Calu3 (cell line): ENCODE data around the gene EXOSC5. TPM values are rescaled to one million over a fixed set of nuclear protein-coding genes. Genes with fewer than 3 reads are reported as not detected.
"Not testable (repeated sequence)": the region's sequence is repeated elsewhere in the genome, so short reads cannot be mapped to it uniquely, and the experiment has no call there.

Experiments used
- BruUV-seq: library from RNA; stranded (reverse); fragments of 400-500 nt; replicated peaks from 2 replicates; lab custom pipeline; 2021; lab: Mats Ljungman, UMichigan
- CTCF ChIA-PET: fragments of 300-600 bp; sonication (Branson Sonifier 250); formaldehyde crosslinking; loops from one replicate; lab custom pipeline; 2022; ENCODE audit warnings: antibody characterized with exemption; lab: Charles Lee
- DNase-seq: peaks from one replicate; pipeline ENCODE4 v3.0.0; 2022
- H3K27ac Mint-ChIP-seq: one replicate; pipeline ENCODE4 v1.8.0; 2022; ENCODE audit warnings: mixed read lengths; ENCODE audit not compliant: unreplicated experiment
- H3K27me3 Mint-ChIP-seq: one replicate; pipeline ENCODE4 v1.8.0; 2022; ENCODE audit warnings: mixed read lengths; ENCODE audit not compliant: unreplicated experiment
- H3K36me3 Mint-ChIP-seq: one replicate; pipeline ENCODE4 v1.8.0; 2022; ENCODE audit warnings: mild to moderate bottlenecking, moderate library complexity, mixed read lengths; ENCODE audit not compliant: insufficient read depth, unreplicated experiment
- H3K4me1 Mint-ChIP-seq: one replicate; pipeline ENCODE4 v1.8.0; 2022; ENCODE audit warnings: mild to moderate bottlenecking, low read depth, mixed read lengths; ENCODE audit not compliant: unreplicated experiment
- H3K4me3 Mint-ChIP-seq: one replicate; pipeline ENCODE4 v1.8.0; 2022; ENCODE audit warnings: mild to moderate bottlenecking, low read depth, moderate library complexity, mixed read lengths; ENCODE audit not compliant: unreplicated experiment
- H3K9me3 Mint-ChIP-seq: one replicate; pipeline ENCODE4 v1.8.0; 2022; ENCODE audit warnings: low read depth, mixed read lengths; ENCODE audit not compliant: unreplicated experiment
- intact Hi-C: fragments of 100-400 bp; cut with micrococcal nuclease; formaldehyde crosslinking; loops from one replicate; pipeline ENCODE4 v1.10.0; 2022; ENCODE audit not compliant: unreplicated experiment
- total RNA-seq: library from RNA; stranded (reverse); gene quantifications from 2 replicates; pipeline ENCODE4 v1.2.3, GENCODE V29; 2022
- TF ChIP-seq, protein P1 (sequence below): fragments of 200-600 bp; IDR thresholded peaks from one replicate; pipeline ENCODE4 v1.8.0; 2022; ENCODE audit warnings: antibody characterized with exemption; ENCODE audit not compliant: unreplicated experiment

EXOSC5 gene
- total RNA-seq, 1 experiment from 2014 or later: 44.7 TPM

DNA sequence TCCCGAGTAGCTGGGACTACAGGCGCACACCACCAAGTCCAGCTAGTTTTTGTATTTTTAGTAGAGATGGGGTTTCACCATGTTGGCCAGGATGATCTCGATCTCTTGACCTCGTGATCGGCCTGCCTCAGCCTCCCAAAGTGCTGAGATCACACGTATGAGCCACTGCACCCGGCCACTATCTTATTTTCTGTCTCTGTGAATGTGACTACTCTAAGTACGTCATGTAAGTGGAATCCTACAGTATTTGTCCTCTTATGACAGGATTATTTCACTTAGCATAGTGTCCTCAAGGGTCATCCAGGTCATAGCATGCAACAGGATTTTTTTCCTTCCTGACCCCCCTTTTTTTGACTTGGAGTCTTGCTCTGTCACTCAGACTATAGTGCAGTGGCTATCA is 25.6 kb downstream of the EXOSC5 start:
- Mint-ChIP-seq H3K36me3 (peaks cover 11% of the 10 kb centered on the region), H3K27ac (no peak overlapping the region), H3K4me1 (peaks cover 30% of the 10 kb centered on the region), H3K9me3 (no peaks in the 10 kb centered on the region), H3K4me3 (no peak overlapping the region), H3K27me3 (no peaks in the 10 kb centered on the region)
- no peak for DNase-seq
- CTCF ChIA-PET: no interaction called here
- no TSS peak for BruUV-seq
- TF ChIP-seq, protein P1, sequence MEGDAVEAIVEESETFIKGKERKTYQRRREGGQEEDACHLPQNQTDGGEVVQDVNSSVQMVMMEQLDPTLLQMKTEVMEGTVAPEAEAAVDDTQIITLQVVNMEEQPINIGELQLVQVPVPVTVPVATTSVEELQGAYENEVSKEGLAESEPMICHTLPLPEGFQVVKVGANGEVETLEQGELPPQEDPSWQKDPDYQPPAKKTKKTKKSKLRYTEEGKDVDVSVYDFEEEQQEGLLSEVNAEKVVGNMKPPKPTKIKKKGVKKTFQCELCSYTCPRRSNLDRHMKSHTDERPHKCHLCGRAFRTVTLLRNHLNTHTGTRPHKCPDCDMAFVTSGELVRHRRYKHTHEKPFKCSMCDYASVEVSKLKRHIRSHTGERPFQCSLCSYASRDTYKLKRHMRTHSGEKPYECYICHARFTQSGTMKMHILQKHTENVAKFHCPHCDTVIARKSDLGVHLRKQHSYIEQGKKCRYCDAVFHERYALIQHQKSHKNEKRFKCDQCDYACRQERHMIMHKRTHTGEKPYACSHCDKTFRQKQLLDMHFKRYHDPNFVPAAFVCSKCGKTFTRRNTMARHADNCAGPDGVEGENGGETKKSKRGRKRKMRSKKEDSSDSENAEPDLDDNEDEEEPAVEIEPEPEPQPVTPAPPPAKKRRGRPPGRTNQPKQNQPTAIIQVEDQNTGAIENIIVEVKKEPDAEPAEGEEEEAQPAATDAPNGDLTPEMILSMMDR: no peak
- intact Hi-C loops: no loop called here

DNA sequence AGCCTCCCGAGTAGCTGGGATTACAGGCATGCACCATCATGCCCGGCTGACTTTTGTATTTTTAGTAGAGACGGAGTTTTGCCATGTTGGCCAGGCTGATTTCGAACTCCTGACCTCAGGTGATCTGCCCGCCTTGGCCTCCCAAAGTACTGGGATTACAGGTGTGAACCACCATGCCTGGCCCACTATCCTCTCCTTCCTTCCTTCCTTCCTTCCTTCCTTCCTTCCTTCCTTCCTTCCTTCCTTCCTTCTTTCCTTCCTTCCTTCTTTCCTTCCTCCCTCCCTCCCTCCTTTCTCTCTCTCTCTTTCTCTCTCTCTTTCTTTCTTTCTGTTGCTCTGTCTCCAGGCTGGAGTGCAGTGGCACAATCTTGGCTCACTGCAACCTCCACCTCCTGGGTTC is 26.0 kb downstream of the EXOSC5 start:
- H3K27ac Mint-ChIP-seq, DNase-seq, H3K9me3 Mint-ChIP-seq, CTCF ChIA-PET, H3K27me3 Mint-ChIP-seq, intact Hi-C loops, H3K36me3 Mint-ChIP-seq, H3K4me3 Mint-ChIP-seq, BruUV-seq: not testable (repeated sequence)
- peaks cover 30% of the 10 kb centered on the region for H3K4me1 Mint-ChIP-seq

DNA sequence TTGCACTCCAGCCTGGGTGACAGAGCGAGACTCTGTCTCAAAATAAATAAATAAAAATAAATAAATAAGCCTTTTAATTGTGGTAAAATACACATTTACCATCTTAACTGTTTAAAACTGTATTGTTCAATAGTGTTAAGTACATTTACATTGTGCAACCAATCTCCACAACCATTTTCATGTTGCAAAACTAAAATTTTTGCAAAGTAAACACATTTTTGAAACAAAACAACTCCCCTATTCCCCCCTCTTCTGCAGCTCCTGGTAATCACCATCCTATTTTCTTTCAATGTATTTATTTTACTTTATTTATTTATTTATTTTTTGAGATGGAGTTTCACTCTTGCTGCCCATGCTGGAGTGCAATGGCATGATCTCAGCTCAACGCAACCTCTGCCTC is 27.4 kb downstream of the EXOSC5 start:
- intact Hi-C loops: no loop called here

DNA sequence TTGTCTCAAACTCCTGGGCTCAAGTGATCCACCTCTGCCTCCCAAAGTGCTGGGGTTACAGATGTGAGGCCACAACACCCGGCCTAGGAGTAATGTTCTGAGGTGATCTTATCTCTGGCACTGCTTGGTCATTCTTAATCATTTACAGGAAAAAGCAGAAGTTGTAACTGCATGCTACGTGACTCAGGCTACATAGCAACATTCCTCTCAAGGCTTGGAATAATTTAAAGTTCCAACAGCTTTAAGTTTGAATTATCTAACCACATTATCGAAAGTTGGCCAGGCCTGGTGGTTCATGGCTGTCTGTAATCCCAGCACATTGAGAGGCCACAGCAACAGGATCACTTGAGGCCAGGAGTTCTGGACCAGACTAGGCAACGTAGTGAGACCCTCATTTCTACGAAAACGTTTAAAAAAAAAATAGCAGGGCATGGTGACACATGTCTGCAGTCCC is 29.3 kb downstream of the EXOSC5 start:
- no TSS peak for BruUV-seq
- Mint-ChIP-seq H3K27me3 (no peaks in the 10 kb centered on the region), H3K4me1 (peaks cover 29% of the 10 kb centered on the region), H3K9me3 (no peaks in the 10 kb centered on the region), H3K4me3 (peak overlapping the region; percentile 33), H3K27ac (peak overlapping the region; percentile 72), H3K36me3 (peaks cover 27% of the 10 kb centered on the region)
- CTCF ChIA-PET: interaction anchor here (0.6 to 1.3 kb wide), 5 partner anchors 9 to 72 kb away, joined by 3 to 9 read pairs (median 3); partner anchors contain the start of gene DMAC2
- intact Hi-C loops: no loop called here
- DNase-seq: peak; percentile 46
- TF ChIP-seq, protein P1: no peak

More for the DNA sequence above, 27.4 kb downstream of the EXOSC5 start:
- Mint-ChIP-seq H3K4me3 (no peak overlapping the region), H3K9me3 (no peaks in the 10 kb centered on the region), H3K36me3 (peaks cover 8% of the 10 kb centered on the region), H3K27ac (no peak overlapping the region), H3K4me1 (peaks cover 32% of the 10 kb centered on the region), H3K27me3 (no peaks in the 10 kb centered on the region)
- no peak for DNase-seq
- CTCF ChIA-PET: no interaction called here
- TF ChIP-seq, protein P1: no peak
- BruUV-seq: no TSS peak

DNA sequence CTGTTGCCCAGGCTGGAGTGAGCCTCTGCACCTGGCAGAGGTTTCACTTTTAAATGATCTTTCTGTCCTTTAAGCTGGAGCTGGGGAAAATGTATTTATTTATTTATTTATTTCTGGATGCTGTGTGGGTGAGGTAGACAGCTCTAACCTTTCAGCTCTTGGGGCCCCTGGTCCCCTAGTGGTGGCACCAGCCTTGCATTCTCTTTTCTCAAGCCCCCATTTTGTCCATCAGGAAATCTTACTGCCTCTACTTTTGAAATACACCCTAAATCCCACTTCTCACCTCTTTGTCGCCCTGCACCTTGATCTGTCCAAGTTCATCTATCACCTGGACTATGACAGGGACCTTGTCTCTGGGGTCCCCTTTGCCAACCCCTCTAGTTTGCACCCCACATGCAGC is 31.1 kb downstream of the EXOSC5 start:
- CTCF ChIA-PET: interaction anchor here (0.5 to 1.5 kb wide), 5 partner anchors 13 to 1839 kb away, joined by 3 to 5 read pairs (median 4); partner anchors contain the start of gene PSG4
- no TSS peak for BruUV-seq
- peak; percentile 35 for DNase-seq

More for the DNA sequence above, 31.1 kb downstream of the EXOSC5 start:
- Mint-ChIP-seq H3K4me1 (peaks cover 34% of the 10 kb centered on the region), H3K4me3 (peak overlapping the region; percentile 3), H3K27me3 (no peaks in the 10 kb centered on the region), H3K36me3 (peaks cover 31% of the 10 kb centered on the region), H3K27ac (peak overlapping the region; percentile 28), H3K9me3 (no peaks in the 10 kb centered on the region)
- TF ChIP-seq, protein P1: peak; percentile 41
- intact Hi-C loops: no loop called here
